ENCODE measurements around the gene COG8. TPM values are rescaled to one million over a fixed set of nuclear protein-coding genes. Genes with fewer than 3 reads are reported as not detected.

The COG8 gene
- total and polyA plus RNA-seq, 2 of the 8 experiments (the other 6 are each of a cell fraction or from before 2014, with no cell fraction given): 49.1 to 55.6 TPM

- Histone ChIP-seq H3K23ac (ENCODE audit: insufficient read length) (no peak overlapping the region), H2BK5ac (ENCODE audit: low read depth, low read length) (no peak overlapping the region), H4K20me1 (replicated peaks in 1 of 2; ENCODE audit: control insufficient read depth in 1 of 2, insufficient read depth in 2 of 2, low read length in 2 of 2) (no peaks in the 10 kb centered on the region), H3K14ac (ENCODE audit: insufficient read length) (no peak overlapping the region), H3K27me3 (replicated peaks in 1 of 4; ENCODE audit: control insufficient read depth in 3 of 4, extremely low read depth in 1 of 4, insufficient read depth in 3 of 4, low read length in 3 of 4) (no peaks in the 10 kb centered on the region), H3K79me2 (ENCODE audit: control insufficient read depth in 1 of 2, insufficient read depth in 2 of 2, low read length in 2 of 2) (no peaks in the 10 kb centered on the region), H3K9ac (replicated peaks in 1 of 4; ENCODE audit: extremely low read depth in 1 of 4, low read depth in 3 of 4, low read length in 3 of 4) (no peak overlapping the region), H3K56ac (replicated peaks; ENCODE audit: insufficient read length, low read depth, low read length) (no peak overlapping the region), H4K5ac (ENCODE audit: insufficient read length, low read depth, low read length) (no peak overlapping the region), H4K91ac (replicated peaks; ENCODE audit: insufficient read length, low read length) (no peak overlapping the region), H3K4me2 (ENCODE audit: insufficient read depth in 1 of 2, low read depth in 2 of 2, low read length in 2 of 2) (no peak overlapping the region), H3K4ac (replicated peaks; ENCODE audit: insufficient read length, low read depth, low read length) (no peak overlapping the region), H3K79me1 (ENCODE audit: low read depth, low read length) (no peaks in the 10 kb centered on the region), H3K4me1 (replicated peaks in 1 of 4; ENCODE audit: control insufficient read depth in 3 of 4, insufficient read depth in 4 of 4, low read length in 3 of 4) (no peaks in the 10 kb centered on the region), H2AFZ (ENCODE audit: low read length) (no peak overlapping the region), H3K36me3 (ENCODE audit: control insufficient read depth in 2 of 4, insufficient read depth in 4 of 4, low read length in 3 of 4) (no peaks in the 10 kb centered on the region; a peak in 1 of 8 replicates), H2BK15ac (ENCODE audit: low read length) (no peak overlapping the region), H2BK120ac (replicated peaks; ENCODE audit: low read depth, low read length) (no peak overlapping the region), H2BK20ac (ENCODE audit: low read length) (no peak overlapping the region), H2BK12ac (ENCODE audit: low read depth, low read length) (no peak overlapping the region), H3K9me3 (ENCODE audit: insufficient read depth in 2 of 2, low read depth in 1 of 2, low read length in 1 of 2) (no peaks in the 10 kb centered on the region), H3K27ac (ENCODE audit: low read depth, low read length) (no peak overlapping the region), H2AK5ac (ENCODE audit: low read depth, low read length) (no peak overlapping the region), H4K8ac (ENCODE audit: extremely low read depth, insufficient read depth, low read length) (no peak overlapping the region), H3K4me3 (ENCODE audit: extremely low read depth in 1 of 4, insufficient read depth in 2 of 4, low read depth in 3 of 4, low read length in 4 of 4) (no peak overlapping the region), H3K18ac (ENCODE audit: extremely low read depth, low read length) (no peak overlapping the region), H3K23me2 (ENCODE audit: low read depth, low read length) (no peaks in the 10 kb centered on the region)
- WGBS, 2 experiments (ENCODE audit: extremely low coverage in 1 of 2, insufficient coverage in 1 of 2, insufficient read length in 1 of 2, insufficient replicate concordance in 2 of 2, low coverage in 1 of 2, low lambda C conversion rate in 2 of 2, missing lambda C conversion rate in 1 of 2): 89% methylated on average over 6 of the region's 6 CpGs; no CpG with 5 or more reads in 1 of the 2 experiments
- POLR2A ChIA-PET (ENCODE audit: partially characterized antibody): interaction anchor here (1.3 to 29.8 kb wide), 4 partner anchors 10 to 30 kb away, joined by 3 to 497 read pairs (median 10); partner anchors contain the start of genes COG8, NIP7, PDF and VPS4A
- CTCF ChIA-PET (ENCODE audit: partially characterized antibody): interaction anchor here (0.6 kb wide), 2 partner anchors 228 to 432 kb away, joined by 3 read pairs; no protein-coding TSS in a partner anchor
- DNase-seq (ENCODE audit: low read depth in 1 of 2, low spot score in 2 of 2) (no peak), FAIRE-seq (no peak)
- no peak for TF ChIP-seq RAD21 (IDR thresholded peaks at IDR 0.05 in 1 of 2, conservative IDR thresholded peaks at IDR 0.05 in 1 of 2; ENCODE audit: low read depth in 2 of 2, low read length in 2 of 2)
- no peak for TF ChIP-seq CEBPB (IDR thresholded peaks at IDR 0.05; ENCODE audit: low read depth, low read length)
- no peak for TF ChIP-seq TBP (IDR thresholded peaks at IDR 0.05; ENCODE audit: low read depth, low read length)
- no peak for TF ChIP-seq SIRT6 (IDR thresholded peaks at IDR 0.05; ENCODE audit: low read length)
- no peak for TF ChIP-seq NRF1 (IDR thresholded peaks at IDR 0.05; ENCODE audit: low read depth, low read length)
- TF ChIP-seq TAF7 (optimal IDR thresholded peaks at IDR 0.05; ENCODE audit: borderline replicate concordance, low read depth, low read length): no peak
- TF ChIP-seq CREB1 (IDR thresholded peaks at IDR 0.05): no peak
- TF ChIP-seq GABPA (IDR thresholded peaks at IDR 0.05; ENCODE audit: borderline replicate concordance, insufficient read depth, low read length): no peak
- TF ChIP-seq TCF12 (IDR thresholded peaks at IDR 0.05; ENCODE audit: low read depth, low read length): no peak
- TF ChIP-seq EP300 (IDR thresholded peaks at IDR 0.05; ENCODE audit: borderline replicate concordance in 1 of 2, low read depth in 2 of 2, low read length in 2 of 2): no peak
- TF ChIP-seq USF2 (IDR thresholded peaks at IDR 0.05; ENCODE audit: low read length): no peak
- no peak for TF ChIP-seq PHF8 (conservative IDR thresholded peaks at IDR 0.05; ENCODE audit: low read depth, low read length)
Observed at GRCh38 chr16:69350536-69351133, 11.3 kb upstream of the COG8 start.
